ENCODE data around the gene UBE2Z.
"Not testable (repeated sequence)": the region's sequence is repeated elsewhere in the genome, so short reads cannot be mapped to it uniquely, and the experiment has no call there.

The UBE2Z gene

DNA sequence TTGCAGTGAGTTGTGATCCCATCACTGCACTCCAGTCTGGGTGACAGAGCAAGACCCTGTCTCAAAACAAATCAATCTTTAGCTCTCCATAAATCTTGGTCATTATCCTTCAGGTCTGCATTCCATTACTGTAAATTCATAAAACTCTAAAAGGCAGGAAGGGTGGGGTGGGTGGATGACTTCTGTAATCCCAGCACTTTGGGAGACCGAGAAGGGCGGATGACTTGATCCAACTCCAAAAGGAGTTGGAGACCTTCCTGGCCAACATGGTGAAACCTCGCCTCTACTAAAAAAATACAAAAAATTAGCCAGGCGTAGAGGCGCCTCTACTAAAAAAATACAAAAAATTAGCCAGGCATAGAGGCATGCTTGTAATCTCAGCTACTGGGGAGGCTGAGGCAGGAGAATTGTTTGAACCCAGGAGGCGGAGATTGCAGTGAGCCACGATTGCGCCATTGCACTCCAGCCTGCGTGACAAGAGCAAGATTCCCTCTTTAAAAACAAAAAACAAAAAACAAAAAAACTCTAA, 2.2 kb upstream of the UBE2Z start:
- no peak for DNase-seq

DNA sequence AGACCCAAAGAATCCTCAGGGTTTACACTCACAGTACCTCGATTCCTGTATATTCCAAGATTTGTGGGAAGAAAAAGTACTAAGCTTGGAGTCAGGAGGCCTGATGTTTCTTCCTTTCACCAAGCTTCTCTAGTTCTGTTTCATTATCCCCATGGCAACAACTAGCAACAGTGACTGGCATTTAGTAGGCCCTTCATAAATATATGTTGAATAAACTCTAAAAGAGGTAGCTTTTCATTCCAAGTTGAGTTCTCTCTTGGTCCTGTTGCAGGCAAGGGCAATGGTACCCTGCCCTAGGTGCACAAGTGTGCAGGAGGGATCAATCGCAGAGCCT, 527 bp upstream of the UBE2Z start:
- no peak for DNase-seq

DNA sequence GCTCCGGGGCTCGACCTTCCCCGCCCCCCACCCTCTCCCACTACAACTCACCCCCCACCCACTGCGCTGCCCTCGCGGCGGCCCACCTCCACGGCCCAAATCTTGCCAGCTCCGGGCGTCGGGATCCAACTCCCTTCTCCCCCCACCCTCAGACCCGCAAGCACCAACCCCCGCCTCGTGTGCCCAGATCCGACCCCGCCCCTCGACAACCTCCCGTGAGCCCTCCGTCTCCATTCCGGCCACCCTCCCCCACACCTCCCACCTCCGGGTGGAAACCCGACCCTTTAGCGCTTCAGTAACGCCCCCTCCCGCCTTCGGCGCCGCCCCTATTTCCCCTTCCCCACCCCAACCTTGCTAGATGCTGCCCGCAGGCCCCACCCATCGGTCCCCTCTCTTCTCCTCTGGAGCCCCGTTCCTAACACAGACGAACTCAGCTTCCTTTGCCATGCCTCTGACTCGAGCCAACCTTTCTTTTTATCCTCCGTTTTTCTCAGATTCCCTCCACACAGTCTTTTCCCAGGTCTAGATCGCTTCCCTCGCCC, 717 bp downstream of the UBE2Z start:
- peak; percentile 67 for DNase-seq

DNA sequence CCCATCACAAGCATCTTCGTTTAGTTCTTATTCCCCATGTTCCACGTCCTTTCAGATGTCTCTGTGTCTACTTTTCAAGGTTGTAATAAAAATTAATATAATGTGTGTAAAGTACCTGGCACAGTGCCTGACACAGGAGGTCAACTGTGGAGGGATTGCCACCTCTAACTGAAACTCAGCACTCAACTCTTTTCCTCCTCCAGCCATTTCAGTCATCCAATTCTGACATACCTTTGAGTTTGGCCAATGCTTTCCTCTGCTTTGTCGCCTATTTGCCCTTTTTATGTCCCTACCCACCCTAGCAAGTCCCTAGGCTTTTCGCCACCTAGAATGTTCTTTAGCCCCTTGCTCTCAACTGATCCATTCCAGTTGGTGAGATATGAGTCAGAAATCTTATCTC, 1.6 kb downstream of the UBE2Z start:
- no peak for DNase-seq

DNA sequence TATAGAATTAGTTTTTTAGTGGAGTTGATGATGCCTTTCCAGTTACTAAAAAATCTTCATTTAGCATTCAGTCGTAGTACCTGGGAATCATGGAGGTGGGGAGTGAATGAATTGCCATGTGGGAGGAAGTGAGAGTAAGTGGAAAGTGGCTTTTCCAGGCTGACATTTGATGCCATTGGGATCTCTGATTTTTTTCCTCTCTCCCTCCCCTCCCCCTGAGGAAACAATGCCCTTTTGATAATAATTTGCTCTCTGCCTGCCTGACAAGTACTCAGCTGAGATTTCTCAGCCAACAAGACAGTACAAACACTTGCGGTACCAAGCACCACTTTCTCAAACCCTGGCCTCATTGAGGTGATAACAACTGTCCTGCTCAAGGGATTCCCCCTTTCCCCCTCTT, 2.2 kb downstream of the UBE2Z start:
- DNase-seq = no peak

DNA sequence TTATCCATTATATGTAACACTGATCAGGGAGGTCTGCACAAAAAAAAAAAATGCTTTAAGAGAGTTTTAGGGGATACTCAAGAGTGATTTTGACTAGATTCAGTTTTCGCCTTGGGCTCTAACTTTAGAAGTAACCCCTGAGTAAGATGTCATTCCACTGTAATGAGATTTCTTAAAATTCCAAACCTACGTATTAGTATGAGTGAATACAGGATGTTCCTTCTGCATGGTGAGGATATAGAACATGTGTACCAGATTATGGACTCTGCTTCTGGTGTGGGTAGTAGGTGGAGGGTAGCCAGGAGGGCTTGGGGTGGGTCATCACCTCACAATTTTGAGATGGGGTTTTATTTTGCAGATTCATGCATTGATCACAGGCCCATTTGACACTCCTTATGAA, 4.3 kb downstream of the UBE2Z start:
- DNase-seq = no peak

DNA sequence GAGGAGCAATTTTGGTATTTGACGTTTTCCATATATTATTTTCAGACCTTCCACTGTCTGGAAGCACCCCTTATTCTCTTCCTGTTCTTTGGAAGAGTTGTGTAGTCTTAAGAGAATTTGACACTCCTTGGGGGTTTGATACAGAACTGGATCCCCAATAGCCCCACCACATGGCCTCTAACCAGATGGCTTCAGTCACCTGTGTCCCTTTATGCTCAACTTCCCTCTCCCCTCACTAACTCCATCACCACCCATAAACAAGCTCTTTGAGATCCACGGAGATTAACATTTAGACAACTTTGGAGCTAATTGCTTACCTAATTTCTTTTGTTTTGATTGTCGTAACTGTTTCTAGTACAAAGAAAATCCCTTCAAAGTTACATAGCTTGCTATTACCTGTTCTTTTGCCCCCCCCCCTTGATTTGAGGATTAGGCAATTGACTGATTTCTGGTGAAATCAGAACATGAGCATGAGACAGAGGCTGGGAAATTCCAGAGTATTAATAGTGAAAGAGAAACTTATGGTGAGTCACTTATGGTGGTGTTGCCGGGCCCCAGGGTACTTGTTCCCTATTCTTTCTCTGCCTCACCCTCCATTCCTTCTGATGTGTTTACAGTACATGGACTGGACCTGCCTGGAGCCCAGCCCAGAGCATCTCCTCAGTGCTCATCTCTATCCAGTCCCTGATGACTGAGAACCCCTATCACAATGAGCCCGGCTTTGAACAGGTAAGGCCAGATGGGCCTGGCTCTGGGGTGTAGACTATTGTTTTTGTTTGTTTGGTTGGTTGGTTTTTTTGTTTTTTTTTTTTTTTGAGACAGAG, 7.5 kb downstream of the UBE2Z start:
- peak; percentile 72 for DNase-seq

DNA sequence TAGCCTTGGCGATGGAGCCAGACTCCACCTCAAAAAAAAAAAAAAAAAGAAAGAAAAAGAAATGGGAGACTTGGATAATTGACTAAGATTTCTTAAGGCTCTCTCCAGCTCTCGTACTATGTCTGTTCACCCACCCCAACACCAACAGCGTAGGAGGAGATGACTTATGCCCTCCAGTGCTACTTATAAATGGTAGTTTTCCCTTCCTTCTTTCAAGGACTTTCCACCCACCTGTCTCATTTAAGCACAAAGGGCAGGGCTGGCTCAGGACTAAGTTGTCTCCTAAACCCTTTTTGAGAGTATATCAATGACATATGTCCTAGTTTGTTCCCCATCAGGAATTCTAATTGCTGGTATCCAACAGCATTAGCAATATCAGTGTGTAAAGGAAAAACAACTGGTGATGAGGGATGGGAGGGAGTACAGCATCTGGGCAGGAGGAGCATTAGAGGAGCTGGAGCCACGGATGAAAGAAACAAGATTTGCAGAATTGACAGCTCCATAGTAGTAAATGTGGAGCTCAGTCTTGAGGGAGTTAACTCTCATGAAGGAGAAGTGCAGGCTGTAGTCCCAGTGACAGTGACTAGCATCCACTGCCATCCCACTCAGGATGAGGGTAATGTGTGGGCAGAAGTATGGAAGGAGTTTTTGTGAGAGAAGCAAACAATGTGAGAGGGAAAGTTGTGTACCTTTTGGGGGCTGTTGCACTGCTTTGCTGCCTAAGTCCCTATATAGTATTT, 17.2 kb downstream of the UBE2Z start:
- DNase-seq = no peak

DNA sequence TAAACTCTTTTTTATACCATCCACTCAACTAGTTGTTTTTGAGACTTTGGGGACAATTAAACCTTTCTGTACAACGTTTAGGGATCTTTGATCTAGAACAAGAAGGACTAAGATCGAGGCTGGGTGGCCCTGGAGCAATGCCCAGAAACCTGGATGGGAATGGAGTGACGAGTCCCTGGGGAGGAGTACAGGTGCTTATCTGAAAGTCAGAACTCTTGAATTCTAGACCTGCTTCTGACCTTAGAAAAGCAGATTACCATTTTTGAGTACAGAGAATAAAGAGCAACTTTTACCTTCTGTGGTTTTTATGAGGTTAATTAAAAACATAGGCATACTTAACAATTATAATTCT, 17.8 kb downstream of the UBE2Z start:
- no peak for DNase-seq

DNA sequence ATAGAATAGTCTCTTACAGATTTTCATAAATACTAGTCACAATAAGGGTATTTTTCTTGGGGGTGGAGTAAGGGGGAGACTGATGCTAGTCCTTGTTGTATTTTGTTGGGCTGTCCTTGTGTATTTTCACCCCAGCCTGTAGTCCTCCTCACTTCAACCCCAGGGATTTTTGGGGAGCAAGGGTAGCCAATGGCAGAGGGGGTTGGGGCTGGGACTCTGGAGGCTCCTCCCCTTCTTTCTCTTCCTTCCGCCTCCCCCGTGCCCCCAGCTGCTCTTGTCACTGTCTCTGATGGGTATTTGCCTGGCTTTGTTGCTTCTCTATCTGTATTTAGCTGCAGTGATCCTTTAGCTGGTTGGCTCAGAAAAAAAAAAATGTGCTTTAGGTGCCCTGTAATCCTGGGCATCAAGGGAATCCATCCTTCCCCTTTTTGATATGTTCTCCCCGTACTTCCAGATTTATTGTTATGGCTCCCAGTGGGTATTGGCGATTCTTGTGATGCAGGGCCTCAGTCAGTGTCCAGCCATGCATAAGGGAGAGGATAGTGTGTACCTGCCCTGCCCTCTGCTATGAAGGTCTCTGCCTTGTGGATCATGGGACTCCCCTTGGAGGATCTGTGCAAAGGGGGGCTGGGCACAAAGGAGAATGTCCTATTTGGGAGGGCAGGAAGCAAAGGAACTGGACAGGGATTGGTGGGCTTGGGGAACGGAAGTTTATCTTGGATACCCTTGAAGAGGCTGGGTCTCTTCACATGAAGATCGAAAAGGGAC, 20.0 kb downstream of the UBE2Z start:
- no peak for DNase-seq

DNA sequence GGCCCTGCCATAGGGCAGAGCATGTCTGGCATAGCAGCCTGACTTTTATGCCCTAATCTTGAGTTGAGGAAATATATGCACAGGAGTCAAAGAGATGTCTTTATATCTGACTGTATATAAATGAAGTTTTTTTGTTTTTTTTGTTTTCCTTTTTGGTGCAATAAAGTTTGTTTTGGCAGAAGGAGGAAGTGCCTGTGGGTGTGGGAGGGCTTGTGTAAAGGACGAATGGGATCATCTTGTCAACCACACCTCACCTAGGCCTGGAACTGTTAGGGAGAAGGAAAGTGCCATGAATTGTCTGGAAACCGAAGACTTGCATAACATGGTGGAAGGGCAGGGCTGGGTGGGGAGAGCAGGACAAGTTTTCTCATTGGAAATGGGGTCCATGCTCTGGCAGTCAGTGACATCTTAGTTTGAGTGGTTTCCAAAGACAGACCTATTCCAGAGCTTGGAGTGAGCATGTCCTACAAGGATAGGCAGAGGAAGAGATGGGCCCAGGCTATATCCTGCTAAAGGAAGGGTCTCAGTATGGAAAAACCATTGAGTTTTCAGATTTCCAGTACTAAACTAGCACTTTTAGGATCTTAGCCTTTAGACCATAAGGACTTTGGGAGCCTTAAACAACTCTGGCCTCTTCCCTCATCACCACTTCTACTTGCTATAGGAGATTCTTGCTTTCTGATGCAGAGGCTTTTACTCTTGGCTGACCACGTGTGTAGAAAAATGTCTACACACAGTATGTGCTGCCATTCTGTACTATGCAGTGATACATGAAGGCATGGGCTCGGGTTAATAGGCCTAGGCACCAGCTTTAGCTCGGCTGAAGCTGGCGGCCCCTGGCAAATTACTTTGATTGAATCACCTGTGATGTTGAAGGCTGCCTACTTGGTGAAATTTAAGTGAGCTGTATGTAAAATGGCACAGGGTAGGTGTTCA, 20.9 kb downstream of the UBE2Z start:
- DNase-seq = no peak

DNA sequence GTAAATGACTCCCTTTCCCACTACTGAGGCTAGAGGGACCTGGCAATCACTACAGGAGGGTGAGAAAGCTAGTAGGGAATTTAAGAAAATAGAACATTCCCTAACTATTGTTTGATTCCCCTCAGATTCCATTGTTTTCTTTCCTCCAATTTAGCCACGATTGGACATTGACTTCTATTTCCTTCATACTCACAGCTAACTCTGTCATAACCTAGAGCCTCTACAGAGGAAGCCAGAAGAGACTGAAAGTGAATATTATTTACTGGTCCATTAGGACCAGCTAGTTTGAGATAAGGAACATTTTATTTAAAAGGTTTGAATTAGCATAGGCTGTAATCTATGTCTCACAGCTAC, 21.6 kb downstream of the UBE2Z start:
- DNase-seq = no peak

DNA sequence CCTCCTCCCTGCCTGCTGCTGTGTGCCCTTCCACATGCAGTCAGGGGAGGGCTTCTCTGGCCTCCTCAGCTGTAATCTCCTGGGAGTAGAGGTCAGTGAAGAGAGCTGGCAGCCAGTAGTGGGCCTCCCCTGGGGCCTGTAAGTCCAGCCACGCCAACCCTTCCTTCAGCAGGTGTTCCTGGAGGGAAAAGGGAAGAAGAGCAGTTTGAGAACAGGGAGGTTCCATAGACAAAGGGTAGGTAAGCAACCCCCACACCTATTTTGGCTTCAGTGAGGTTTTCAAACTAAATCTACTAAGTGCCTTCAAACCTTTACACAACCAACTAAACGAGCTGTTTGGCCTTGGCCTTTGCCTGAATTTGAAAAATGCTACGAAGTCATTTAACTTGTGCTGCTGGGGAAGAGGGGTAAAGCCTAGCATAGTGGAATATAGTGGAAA, 22.2 kb downstream of the UBE2Z start:
- DNase-seq = no peak

DNA sequence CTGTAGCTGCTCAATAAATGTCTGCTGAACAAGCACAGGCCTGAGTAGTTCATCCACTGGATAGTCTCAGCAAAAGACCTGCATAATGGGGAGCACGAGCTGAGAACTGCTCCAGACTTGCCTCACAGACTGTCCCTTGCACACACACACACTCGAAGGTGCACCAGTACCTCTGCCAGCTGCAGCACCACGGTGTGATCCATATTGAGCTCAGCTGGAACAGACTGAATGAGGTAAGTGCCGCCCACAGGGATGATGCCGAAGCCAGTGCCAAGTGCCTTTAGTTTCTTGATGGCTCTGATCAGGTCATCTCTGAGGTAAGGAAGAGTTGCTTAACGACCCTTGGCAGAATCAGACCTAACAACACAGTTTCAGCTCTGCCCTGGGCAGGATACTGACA, 24.8 kb downstream of the UBE2Z start:
- DNase-seq = no peak

DNA sequence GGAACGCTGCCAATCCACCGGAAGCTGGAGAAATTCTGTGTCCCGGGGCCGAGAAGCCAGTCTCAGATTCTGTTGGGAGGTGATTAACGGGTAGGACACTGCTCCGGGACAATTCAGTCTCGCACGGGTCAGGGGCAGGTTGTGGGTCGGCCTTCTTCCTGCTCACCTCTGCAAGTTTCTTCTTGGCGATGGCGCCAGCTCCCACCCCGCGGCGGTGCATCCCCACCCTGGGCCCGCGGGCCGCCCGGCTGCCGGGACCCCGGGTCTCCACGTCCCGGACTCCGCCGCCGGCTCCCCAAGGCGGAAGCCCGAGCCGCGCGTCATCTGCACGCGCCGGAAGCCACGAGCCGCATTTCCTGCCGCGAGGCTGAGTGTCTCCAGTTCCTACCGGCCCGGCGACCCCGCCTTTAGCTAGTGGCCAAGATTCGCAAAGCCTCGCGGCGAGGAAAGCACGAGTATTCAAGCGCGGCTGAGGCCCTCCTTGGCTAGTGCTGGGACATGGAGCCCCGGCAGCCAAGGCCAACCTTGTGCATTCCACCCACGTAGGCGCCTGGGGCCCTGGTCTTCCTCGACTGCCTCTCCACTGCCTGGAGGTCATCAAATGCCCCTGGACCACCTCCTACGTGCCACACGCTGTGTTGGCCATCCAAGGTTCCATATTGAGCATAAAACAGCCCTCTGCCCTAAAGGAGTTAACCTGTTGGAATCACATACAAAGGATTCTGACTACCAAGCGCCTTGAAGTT, 36.5 kb downstream of the UBE2Z start, which contains the start of gene SNF8:
TSS of gene SNF8 (minus strand) at position 328 of the 746 bp plus-strand sequence. CDS start at position 220, 108 bp downstream.
- peak; percentile 81 for DNase-seq

DNA sequence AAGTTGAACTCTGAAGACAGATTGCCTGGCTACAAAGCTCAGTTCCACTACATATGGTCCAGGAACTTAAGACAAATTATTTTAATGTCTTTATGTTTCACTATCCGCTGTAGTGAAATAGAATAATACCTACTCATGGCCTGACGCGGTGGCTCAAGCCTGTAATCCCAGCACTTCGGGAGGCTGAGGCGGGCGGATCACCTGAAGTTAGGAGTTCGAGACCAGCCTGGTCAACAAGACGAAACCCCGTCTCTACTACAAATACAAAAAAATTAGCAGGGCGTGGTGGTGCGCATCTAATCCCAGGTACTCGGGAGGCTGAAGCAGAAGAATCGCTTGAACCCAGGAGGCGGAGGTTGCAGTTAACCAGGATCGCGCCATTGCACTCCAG, 37.0 kb downstream of the UBE2Z start:
- DNase-seq = not testable (repeated sequence)

DNA sequence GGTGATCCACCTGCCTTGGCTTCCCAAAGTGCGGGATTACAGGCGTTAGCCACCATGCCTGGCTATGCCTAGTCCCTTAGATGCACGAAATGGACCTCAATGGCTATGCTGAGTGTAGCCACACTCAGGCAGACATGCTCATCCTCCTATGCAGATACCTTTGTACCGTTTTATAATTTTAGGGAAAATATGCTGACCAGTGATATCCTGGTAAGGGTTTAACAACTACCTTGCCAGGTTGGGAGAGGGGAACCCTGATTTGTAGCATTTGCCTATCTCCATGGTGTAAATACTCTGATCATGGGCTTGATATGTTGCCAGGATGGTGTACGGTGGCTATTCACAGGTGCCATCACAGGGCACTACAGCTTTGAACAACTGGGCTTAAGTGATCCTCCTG, 43.4 kb downstream of the UBE2Z start:
- DNase-seq = no peak

DNA sequence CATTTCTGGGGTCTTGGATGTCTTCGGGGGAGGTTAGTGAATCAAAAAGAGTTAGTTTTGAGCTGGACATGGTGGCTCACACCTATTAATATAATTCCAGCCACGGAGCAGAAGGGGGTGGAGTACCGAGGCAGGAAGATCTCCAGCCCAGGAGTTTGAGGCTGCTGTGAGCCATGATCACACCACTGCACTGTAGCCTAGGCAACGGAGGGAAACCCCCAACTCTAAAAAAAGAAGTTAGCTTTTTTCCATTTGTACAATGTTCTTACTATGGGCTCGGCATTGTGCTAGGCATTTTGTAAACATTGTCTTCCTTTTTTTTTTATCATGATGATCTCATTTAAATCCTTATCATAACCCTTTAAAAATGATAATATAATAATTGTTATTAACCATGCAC, 44.7 kb downstream of the UBE2Z start:
- DNase-seq = no peak

DNA sequence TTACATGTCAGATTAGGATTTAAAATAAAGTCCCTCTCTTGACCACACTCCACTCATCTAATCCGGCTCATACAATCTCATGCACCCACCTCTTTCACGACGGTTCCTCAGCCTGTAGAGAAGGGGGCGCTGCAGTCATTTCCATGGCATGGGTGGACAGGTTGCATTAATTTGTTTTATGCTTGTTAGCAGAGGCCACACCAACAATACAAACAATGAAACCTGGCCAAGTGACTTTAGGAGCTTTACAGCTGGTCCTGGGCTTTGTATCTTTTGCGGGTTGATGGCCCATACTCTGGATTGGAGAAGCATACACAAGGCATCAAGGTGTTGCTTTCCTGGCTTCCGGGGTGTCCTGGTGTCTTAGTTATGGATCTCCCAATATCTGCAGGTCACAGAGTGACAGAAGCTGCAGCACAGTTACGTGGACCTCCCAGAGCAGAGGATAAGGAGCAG, 46.1 kb downstream of the UBE2Z start:
- DNase-seq = no peak

DNA sequence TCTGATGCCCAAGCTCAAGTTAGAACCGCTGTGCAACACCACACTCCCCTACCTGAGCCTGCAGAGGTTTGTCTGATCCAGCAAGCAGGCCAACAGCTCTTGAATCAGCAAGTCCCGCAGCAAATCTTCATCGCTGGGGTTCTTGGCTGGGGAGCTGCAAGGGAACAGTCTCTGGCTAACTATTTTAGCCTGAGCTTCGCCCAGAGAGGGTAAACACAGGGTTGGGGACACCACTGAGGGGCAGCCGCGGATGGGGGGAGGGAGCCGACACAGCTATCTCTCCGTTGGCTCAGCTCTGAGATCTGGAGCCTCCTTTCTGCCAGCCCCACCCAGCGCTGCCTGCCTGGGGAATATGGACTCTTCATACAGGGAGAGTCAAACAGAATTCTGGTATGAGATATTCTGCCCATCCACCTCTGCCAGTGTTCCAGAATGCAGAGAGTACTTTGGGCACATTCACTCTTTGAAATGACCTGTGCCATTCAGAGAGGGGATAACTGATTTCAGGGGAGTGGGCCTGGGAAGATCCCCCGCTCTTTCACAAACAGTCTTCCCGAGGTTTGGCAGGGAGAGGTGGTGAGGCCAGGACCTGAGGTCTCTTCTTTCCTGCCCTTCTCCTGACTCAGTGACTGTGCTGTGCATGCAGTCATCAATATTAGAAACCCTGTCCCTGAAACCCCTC, 52.8 kb downstream of the UBE2Z start:
- no peak for DNase-seq

Measured in amniotic stem cell (primary cell).